GM23248 (cell line): ENCODE measurements around the gene BTBD8.

Experiments used
- EZH2 ChIP-seq: fragments of 200-600 bp; sonication (generic); IDR thresholded peaks from 2 replicates; pipeline ENCODE4 v1.6.1; 2018; ENCODE audit warnings: antibody characterized with exemption, mild to moderate bottlenecking; ENCODE audit not compliant: insufficient read depth, poor library complexity, severe bottlenecking
- EZH2phosphoT487 ChIP-seq: fragments of 200-600 bp; sonication (generic); IDR thresholded peaks from 2 replicates; pipeline ENCODE4 v1.6.1; 2018; ENCODE audit warnings: antibody characterized with exemption, moderate library complexity, mild to moderate bottlenecking, low read depth; ENCODE audit not compliant: insufficient read depth

DNA sequence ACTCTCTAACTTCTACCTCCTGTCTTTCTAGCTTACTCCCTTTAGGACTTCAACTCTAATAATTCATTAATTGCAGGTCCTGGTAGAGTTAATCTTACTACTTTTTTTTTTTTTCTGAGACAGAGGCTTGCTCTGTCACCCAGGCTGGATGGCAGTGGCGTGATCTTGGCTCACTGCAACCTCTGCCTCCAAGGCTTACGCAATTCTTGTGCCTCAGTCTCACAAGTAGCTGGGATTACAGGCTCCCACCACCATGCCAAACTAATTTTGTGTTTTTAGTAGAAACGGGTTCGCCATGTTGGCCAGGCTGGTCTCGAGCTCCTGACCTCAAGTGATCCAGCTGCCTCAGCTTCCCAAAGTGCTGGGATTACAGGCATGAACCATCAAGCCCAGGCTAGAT lies 15.7 kb downstream of the BTBD8 start:
- no peak for TF ChIP-seq EZH2
- TF ChIP-seq EZH2phosphoT487 = no peak
